ENCODE results near the gene KLF3. TPM values are rescaled to one million over a fixed set of nuclear protein-coding genes. Genes with fewer than 3 reads are reported as not detected.

The KLF3 gene
- polyA plus RNA-seq, 4 donors: 53.6 to 63.8 (median 61.7) TPM

GRCh38 chr4:38734446-38734845, 70.4 kb downstream of the KLF3 start:
- no peak for DNase-seq (ENCODE audit: low read depth in 4 of 4, low spot score in 2 of 4)

DNA sequence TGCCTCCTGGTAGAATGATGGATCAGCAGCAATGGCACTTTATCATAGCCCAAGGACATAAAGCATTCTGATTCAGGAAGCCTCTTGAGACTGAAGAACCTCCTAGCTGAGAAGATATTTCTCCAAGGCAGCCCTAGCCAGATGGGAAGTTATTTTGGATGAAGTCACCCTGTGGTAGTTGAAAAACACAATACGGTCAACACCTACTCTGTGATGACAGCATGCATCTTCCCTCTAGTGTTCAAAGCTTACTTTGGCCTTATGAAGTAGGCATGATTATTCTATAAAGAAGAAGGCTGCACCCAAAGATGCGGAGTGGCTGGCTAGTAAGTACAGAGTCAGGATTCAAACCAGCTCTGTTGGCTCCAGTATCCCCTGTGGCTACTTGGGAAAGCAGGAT, 70.9 kb downstream of the KLF3 start:
- no peak for DNase-seq (ENCODE audit: low read depth in 4 of 4, low spot score in 2 of 4)

- no peak for DNase-seq (ENCODE audit: low read depth in 4 of 4, low spot score in 2 of 4)
Observed at GRCh38 chr4:38735870-38736269, 71.9 kb downstream of the KLF3 start.

DNA sequence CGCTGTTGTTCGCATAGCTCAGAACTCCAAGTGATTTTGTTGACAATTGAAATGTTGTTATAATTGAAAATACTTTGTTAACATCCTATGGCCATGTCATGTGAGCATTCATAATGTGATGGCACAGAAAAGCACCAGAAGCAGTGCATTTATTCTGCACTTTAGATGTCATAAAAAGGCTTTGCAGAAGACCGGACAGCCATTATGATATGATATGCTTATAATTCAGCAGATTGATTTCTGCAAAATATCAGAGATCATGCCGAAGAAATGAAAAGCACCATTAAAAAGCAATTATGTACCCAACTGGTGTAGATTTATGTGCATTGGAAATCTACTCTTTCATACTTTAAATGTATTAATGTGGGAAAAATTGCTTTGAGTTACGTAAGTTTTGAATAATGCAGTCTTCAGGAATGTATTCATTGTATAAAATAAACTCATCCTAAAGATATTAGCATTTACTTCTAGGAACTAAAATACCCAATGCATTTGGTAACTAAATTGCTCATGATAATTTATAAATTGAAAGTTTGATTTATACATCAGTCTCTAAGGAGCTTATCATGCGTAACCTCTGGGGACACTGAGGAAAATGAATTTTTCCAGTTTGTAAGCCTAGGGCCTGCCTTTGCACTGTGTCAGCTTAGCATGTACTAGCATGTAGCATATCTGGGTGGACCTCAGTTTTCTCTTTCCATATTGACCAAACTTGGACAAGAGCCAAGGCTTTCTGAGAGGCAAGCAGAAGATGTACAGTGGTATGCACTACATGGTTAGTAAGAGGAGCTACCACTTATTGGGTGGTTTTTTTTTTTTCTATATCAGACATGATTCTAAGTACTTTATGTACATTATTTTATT, 75.2 kb downstream of the KLF3 start:
- DNase-seq (ENCODE audit: low read depth in 4 of 4, low spot score in 2 of 4): no peak

DNA sequence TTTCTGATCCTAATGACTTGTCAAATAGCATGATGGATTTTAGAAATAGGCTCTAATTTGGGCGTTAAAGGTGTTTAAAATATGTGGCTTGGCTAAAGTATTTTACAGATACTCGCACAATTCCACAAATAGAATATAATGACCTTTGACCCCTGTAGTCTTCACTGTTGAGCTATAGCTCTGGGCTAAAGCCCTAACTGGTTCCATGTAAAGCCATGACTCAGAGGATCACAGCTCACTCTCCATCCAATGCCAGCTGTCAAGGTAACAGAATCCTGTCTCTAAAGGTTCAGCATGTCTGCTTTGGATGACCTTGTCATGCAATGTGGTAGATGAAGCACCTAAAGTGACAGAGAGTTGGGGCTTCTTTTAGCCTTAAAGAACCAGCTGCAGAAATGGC, 76.3 kb downstream of the KLF3 start:
- DNase-seq (ENCODE audit: low read depth in 4 of 4, low spot score in 2 of 4): no peak

DNA sequence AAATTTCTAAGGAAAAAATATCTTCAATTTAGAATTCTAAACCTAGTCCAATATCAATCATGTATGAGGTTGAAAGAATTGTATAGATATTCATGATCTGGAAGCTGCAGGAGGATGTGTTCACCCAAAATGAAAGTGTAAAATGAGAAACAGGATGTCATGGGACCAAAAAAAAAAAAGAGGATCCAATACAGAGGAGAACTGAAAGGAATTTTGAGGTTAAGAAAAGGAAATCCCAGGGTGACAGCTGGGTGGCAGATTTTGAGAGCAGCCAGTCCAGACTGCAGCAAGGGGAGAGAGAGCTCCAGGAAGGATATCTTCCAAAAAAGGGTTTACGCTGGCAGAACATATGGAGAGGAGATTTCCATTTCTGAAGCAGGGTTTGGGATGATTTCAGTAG, 79.9 kb downstream of the KLF3 start:
- DNase-seq (ENCODE audit: low read depth in 4 of 4, low spot score in 2 of 4): no peak

- no peak for DNase-seq (ENCODE audit: low read depth in 4 of 4, low spot score in 2 of 4)
Observed at GRCh38 chr4:38745881-38746280, 81.9 kb downstream of the KLF3 start.

- DNase-seq (ENCODE audit: low read depth in 4 of 4, low spot score in 2 of 4): no peak
Observed at GRCh38 chr4:38747629-38748028, 83.6 kb downstream of the KLF3 start.

GRCh38 chr4:38749336-38749735, 85.3 kb downstream of the KLF3 start:
- DNase-seq (ENCODE audit: low read depth in 4 of 4, low spot score in 2 of 4): no peak

Other genes starting within 250 kb of the KLF3 start
- under 1 TPM; 0.44 to 0.89 (median 0.64) TPM for gene TLR10, start 118.8 kb downstream of the KLF3 start, polyA plus RNA-seq (ENCODE audit: insufficient read length in 4 of 4)
- gene TLR1, start 140.6 kb downstream of the KLF3 start, polyA plus RNA-seq (ENCODE audit: insufficient read length in 4 of 4): 1 to 10 TPM; 3.1 to 4.9 (median 3.9) TPM
- gene TLR6, start 192.6 kb downstream of the KLF3 start, polyA plus RNA-seq (ENCODE audit: insufficient read length in 4 of 4): under 1 TPM; 0.49 to 0.65 (median 0.58) TPM
- 10 to 100 TPM; 26.7 to 42.4 (median 33.6) TPM for gene FAM114A1, start 203.6 kb downstream of the KLF3 start, polyA plus RNA-seq (ENCODE audit: insufficient read length in 4 of 4)

Data from left renal cortex interstitium (tissue), 4 donors.